ENCODE data around the gene GSN. TPM values are rescaled to one million over a fixed set of nuclear protein-coding genes. Genes with fewer than 3 reads are reported as not detected.

The GSN gene
- total RNA-seq, 2 donors from 2014 or later: 328 to 753 TPM

GRCh38 chr9:121312169-121312568, 44.2 kb downstream of the GSN start:
- peaks cover 3% of the 10 kb centered on the region for H3K4me1 ChIP-seq
- intact Hi-C loops (cut with DNase I): loop anchor here (5.0 to 10.0 kb wide), 2 partner anchors 90 to 97 kb away; no protein-coding TSS in a partner anchor
- H3K4me3 ChIP-seq: no peak overlapping the region
- no peak overlapping the region for H3K27ac ChIP-seq
- H3K9me3 ChIP-seq: no peaks in the 10 kb centered on the region
- peaks cover 0 to 4% of the 10 kb centered on the region in 2 donors for H3K36me3 ChIP-seq (replicated peaks in 1 of 2; ENCODE audit: insufficient read depth in 1 of 2, low read depth in 2 of 2)
- no peak for DNase-seq
- no peak for ATAC-seq
- no peaks in the 10 kb centered on the region for H3K27me3 ChIP-seq
- TF ChIP-seq POLR2A (IDR thresholded peaks at IDR 0.05) (no peak), CTCF (IDR thresholded peaks at IDR 0.05) (no peak)
- 89 to 90% methylated on average over 13 to 17 of the region's 17 CpGs for WGBS, 2 donors

DNA sequence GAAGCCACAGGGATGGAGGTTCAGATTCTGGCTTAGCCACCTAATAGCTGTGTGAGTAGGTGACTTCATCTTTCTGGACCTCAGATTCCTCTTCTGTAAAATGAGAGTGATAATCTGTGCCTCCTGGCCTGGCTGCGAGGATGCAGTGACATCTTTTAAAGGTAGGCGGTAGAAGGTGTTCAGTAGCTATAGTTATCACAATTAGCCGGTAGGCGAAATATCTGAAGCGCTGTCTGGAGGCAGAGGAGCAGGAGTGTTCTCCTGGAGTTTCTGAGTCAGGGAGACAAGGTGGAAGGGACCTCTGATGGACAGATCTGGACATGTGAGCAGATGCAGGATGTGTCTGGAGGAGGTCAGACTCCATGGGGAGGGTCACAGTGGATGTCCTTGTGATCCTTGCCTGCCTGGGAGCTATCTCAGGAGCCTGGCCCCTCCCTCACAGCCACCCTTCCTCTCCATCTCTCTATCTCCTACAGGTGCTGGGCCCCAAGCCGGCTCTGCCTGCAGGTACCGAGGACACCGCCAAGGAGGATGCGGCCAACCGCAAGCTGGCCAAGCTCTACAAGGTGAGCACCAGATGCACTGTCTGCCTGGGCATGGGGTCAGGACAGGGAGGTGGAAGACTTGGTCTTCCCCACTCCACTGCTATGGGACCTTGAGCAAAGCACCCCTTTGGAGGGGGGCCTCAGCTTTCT, 45.6 kb downstream of the GSN start:
- Histone ChIP-seq H3K4me1 (peaks cover 17% of the 10 kb centered on the region), H3K36me3 (replicated peaks in 1 of 2; ENCODE audit: insufficient read depth in 1 of 2, low read depth in 2 of 2) (peaks cover 0 to 4% of the 10 kb centered on the region in 2 donors), H3K27me3 (no peaks in the 10 kb centered on the region), H3K27ac (no peak overlapping the region), H3K4me3 (no peak overlapping the region), H3K9me3 (no peaks in the 10 kb centered on the region)
- ATAC-seq: no peak
- DNase-seq: no peak
- intact Hi-C loops (cut with DNase I): loop anchor here (5.0 to 10.0 kb wide), 2 partner anchors 89 to 99 kb away; no protein-coding TSS in a partner anchor
- WGBS, 2 donors: 91 to 96% methylated on average over 7 to 10 of the region's 10 CpGs
- TF ChIP-seq CTCF (IDR thresholded peaks at IDR 0.05) (no peak), POLR2A (IDR thresholded peaks at IDR 0.05) (no peak)

DNA sequence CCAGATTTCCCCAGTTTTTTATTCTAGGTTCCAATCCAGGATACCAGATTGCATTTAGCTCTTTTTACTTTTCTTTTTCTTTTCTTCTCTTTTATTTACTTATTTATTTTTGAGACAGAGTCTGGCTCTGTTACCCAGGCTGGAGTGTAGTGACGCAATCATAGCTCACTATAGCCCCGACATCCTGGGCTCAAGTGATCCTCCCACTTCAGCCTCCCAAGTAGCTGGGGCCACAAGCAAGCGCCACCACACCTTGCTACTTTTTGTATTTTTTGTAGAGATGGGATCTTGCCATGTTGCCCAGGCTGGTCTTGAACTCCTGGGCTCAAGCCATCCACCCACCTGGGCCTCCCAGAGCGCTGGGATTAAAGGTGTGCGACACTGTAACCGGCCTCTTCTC, 48.4 kb downstream of the GSN start:
- Histone ChIP-seq H3K27me3 (no peaks in the 10 kb centered on the region), H3K4me1 (peaks cover 25% of the 10 kb centered on the region), H3K27ac (no peak overlapping the region), H3K4me3 (no peak overlapping the region), H3K36me3 (replicated peaks in 1 of 2; ENCODE audit: insufficient read depth in 1 of 2, low read depth in 2 of 2) (peaks cover 0 to 2% of the 10 kb centered on the region in 2 donors), H3K9me3 (no peaks in the 10 kb centered on the region)
- ATAC-seq: no peak
- WGBS, 2 donors: 91 to 93% methylated on average over 6 of the region's 6 CpGs
- TF ChIP-seq CTCF (IDR thresholded peaks at IDR 0.05): no peak
- TF ChIP-seq POLR2A (IDR thresholded peaks at IDR 0.05): no peak
- intact Hi-C loops (cut with DNase I): loop anchor here (10.0 kb wide), 1 partner anchor 102 kb away; no protein-coding TSS in a partner anchor
- no peak for DNase-seq

DNA sequence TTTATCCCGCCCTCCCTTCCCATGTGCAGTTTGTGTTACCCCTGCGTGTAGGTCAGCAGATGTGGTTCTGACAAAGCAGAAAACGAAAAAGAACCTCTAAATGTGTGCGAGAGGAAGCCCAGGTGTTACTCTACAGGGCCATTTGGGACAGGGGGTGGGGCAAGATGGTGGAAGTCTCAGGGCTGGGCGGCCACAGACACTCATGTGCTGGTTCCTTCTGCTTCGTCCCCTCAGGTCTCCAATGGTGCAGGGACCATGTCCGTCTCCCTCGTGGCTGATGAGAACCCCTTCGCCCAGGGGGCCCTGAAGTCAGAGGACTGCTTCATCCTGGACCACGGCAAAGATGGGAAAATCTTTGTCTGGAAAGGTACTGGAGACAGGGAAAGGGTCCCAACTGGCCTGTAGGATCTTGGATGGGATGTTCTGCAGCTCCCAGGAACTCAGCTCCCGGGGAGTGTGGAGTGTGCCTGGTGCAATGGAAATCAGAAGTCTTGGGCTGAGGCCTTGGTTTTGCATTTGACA, 49.0 kb downstream of the GSN start:
- Histone ChIP-seq H3K27me3 (no peaks in the 10 kb centered on the region), H3K4me1 (peaks cover 27% of the 10 kb centered on the region), H3K27ac (peak overlapping the region in 1 of 4 donors; percentile 3), H3K9me3 (no peaks in the 10 kb centered on the region), H3K36me3 (replicated peaks in 1 of 2; ENCODE audit: insufficient read depth in 1 of 2, low read depth in 2 of 2) (peaks cover 0 to 2% of the 10 kb centered on the region in 2 donors), H3K4me3 (no peak overlapping the region)
- WGBS, 2 donors: 89 to 92% methylated on average over 11 of the region's 11 CpGs
- no peak for TF ChIP-seq CTCF (IDR thresholded peaks at IDR 0.05)
- TF ChIP-seq POLR2A (IDR thresholded peaks at IDR 0.05): no peak
- ATAC-seq (no peak), DNase-seq (no peak)
- intact Hi-C loops (cut with DNase I): loop anchor here (10.0 kb wide), 1 partner anchor 102 kb away; no protein-coding TSS in a partner anchor
